Psoas muscle (tissue), 8 donors: ENCODE data around the gene CNN2. TPM values are rescaled to one million over a fixed set of nuclear protein-coding genes. Genes with fewer than 3 reads are reported as not detected.

Experiments
- ATAC-seq, 4 donors: fragments of 200-7000 bp; cut with Tn5 transposase; one replicate each; pipeline ENCODE4 v1.9.1; 2020; ENCODE audit warnings: moderate library complexity in 3 of 4, mild to moderate bottlenecking in 2 of 4
- DNase-seq, 2 donors: peaks; one replicate each; pipeline ENCODE4 v3.0.0-alpha.2; 2020
- H3K27ac ChIP-seq: fragments of 200-600 bp; one replicate; pipeline ENCODE4 v1.8.0; 2022
- H3K27me3 ChIP-seq, 3 donors: fragments of 200-600 bp in 1 of 3; one replicate each; pipeline versions ENCODE4 v1.6.1 to v1.8.0; 2013 to 2022; ENCODE audit warnings: low read length in 2 of 3, mild to moderate bottlenecking in 2 of 3, moderate library complexity in 1 of 3; ENCODE audit not compliant: insufficient read depth in 3 of 3
- H3K36me3 ChIP-seq, 2 donors: fragments of 200-600 bp in 1 of 2; one replicate each; pipeline versions ENCODE4 v1.6.1 to v1.8.0; 2013 to 2022; ENCODE audit warnings: low read depth in 1 of 2, mild to moderate bottlenecking in 1 of 2, moderate library complexity in 1 of 2; ENCODE audit not compliant: insufficient read depth in 1 of 2
- H3K4me1 ChIP-seq: fragments of 200-600 bp; one replicate; pipeline ENCODE4 v1.8.0; 2022
- H3K4me3 ChIP-seq: fragments of 200-600 bp; one replicate; pipeline ENCODE4 v1.8.0; 2022; ENCODE audit warnings: mild to moderate bottlenecking
- H3K9me3 ChIP-seq: fragments of 200-600 bp; one replicate; pipeline ENCODE4 v1.8.0; 2022
- WGBS, 3 donors: extraction: QIAGEN DNeasy Blood & Tissue Kit; methylation state at CpG; one replicate each; pipeline versions ENCODE4 v1.1.6 to v1.1.7; 2013; 5-methylcytosine and 5-hydroxymethylcytosine counted together
- intact Hi-C, 2 donors: fragments of 100-400 bp; cut with DNase I; formaldehyde crosslinking; loops; one replicate each; pipeline versions ENCODE4 v1.11.0 to v1.14.2; 2022
- polyA plus RNA-seq, 3 donors: library from polyadenylated mRNA; stranded (reverse); fragments of 200-250 nt; gene quantifications; one replicate each; pipeline ENCODE4 v1.2.3, GENCODE V29; 2013
- total RNA-seq, 4 donors: library from RNA; stranded (reverse); fragmentation: NEBNext Ultra II Directional in 2 of 4; extraction: Animal tissue kit (Norgen Biotek cat#: 25700) in 2 of 4; gene quantifications; one replicate each; pipeline versions ENCODE4 v1.2.1 to v1.2.4, GENCODE V29; 2021 to 2023
- TF ChIP-seq, protein P1 (sequence below): fragments of 200-600 bp; IDR thresholded peaks from one replicate; pipeline ENCODE4 v1.8.0; 2022; ENCODE audit warnings: antibody characterized with exemption
- donor health status: healthy with polysubstance abuse.
- donor health status: DM: no; HTN: no; CAD: no; lungs with moderate emphysema.
- donor health status: Bipolar disorder and iron deficiency.
- donor health status: healthy.
- donor health status: DM: yes; HTN: yes; CAD: no.
- donor health status: DM: no; HTN: no; CAD: no.
- donor health status: DM: no; HTN: no; CAD: no.
- donor health status: DM: yes; HTN: yes; CAD: no.

The CNN2 gene
- total and polyA plus RNA-seq, 7 donors: 1.7 to 9.5 (median 6.3) TPM

DNA sequence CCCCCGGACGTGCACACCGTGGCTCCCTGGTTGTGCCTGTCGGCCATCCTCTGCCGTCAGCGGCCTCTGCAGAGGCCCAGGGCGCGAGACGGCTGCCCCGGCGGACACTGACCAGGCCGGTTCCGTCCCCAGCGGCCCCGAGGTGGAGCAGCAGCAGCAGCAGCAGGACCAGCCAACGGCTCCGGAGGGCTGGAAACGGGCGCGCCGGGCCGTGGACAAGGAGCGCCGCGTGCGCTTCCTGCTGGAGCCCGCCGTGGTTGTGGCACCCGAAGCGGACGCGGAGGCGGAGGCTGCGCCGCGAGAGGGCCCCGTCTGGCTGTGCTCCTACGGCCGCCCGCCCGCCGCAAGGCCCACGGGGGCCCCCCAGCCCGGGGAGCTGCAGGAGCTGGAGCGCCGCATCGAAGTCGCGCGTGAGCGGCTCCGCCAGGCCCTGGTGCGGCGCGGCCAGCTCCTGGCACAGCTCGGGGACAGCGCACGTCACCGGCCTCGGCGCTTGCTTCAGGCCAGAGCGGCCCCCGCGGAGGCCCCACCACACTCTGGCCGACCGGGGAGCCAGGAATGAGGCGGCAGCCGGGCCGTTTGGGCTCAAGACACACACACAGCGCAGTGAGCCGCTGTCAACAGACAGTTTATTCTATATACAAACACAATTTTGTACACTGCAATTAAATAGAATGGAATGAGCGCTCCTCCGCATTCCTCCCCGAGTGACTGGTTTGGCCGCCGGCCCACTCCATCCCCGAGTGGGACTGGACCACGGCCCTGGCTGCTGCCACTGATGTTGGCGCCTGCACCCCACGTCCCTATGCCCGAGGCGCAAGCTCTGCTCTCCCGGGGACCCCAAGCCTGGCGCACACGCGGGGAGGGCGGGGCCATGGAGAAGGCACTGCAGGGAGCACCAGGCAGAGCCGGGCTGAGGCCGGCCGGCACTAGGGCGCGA lies 17.1 kb upstream of the CNN2 start:
- TF ChIP-seq, protein P1, sequence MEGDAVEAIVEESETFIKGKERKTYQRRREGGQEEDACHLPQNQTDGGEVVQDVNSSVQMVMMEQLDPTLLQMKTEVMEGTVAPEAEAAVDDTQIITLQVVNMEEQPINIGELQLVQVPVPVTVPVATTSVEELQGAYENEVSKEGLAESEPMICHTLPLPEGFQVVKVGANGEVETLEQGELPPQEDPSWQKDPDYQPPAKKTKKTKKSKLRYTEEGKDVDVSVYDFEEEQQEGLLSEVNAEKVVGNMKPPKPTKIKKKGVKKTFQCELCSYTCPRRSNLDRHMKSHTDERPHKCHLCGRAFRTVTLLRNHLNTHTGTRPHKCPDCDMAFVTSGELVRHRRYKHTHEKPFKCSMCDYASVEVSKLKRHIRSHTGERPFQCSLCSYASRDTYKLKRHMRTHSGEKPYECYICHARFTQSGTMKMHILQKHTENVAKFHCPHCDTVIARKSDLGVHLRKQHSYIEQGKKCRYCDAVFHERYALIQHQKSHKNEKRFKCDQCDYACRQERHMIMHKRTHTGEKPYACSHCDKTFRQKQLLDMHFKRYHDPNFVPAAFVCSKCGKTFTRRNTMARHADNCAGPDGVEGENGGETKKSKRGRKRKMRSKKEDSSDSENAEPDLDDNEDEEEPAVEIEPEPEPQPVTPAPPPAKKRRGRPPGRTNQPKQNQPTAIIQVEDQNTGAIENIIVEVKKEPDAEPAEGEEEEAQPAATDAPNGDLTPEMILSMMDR: no peak
- no peak overlapping the region for H3K27ac ChIP-seq
- DNase-seq (peak in 1 of 2 donors; percentile 64), ATAC-seq (peak in 1 of 4 donors; percentile 14)
- no peaks in the 10 kb centered on the region for H3K9me3 ChIP-seq
- WGBS, 3 donors: 84 to 86% (median 86%) methylated on average over 72 to 92 of the region's 92 CpGs
- H3K27me3 ChIP-seq: no peaks in the 10 kb centered on the region
- intact Hi-C loops: no loop called here
- no peak overlapping the region for H3K4me3 ChIP-seq
- H3K4me1 ChIP-seq: peaks cover 1% of the 10 kb centered on the region
- H3K36me3 ChIP-seq: peaks cover 13 to 58% of the 10 kb centered on the region in 2 donors

DNA sequence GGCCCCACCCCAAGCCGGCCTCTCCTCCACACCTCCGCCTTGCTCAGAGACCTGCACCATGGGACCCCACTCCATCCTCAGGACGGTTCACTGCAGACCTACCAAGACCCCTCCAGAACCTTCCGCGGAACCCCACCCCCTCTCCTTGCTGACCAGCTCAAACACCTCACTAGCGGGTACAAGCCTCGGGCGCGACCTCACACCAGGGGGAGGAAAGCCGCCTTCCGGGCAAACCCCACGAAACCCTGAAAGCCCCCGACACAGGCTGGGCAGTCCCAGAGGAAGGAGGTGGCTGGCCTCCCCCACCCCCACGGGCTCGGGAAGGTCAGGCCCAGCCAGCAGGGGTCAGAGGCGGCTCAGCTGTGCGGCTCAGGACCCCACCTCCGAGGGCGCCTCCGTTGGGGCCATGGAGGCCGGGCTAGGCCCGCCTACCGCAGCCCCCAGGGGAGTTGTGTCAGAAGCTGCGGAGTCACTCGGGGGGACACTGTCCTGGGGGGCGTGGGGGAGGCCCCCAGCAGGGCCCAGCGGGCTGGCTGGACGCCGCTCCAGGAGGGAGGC lies 16.3 kb upstream of the CNN2 start:
- H3K4me1 ChIP-seq: peaks cover 9% of the 10 kb centered on the region
- peaks cover 13 to 59% of the 10 kb centered on the region in 2 donors for H3K36me3 ChIP-seq
- no peak overlapping the region for H3K4me3 ChIP-seq
- TF ChIP-seq, protein P1: no peak
- H3K27me3 ChIP-seq: no peaks in the 10 kb centered on the region
- DNase-seq (peak in 1 of 2 donors; percentile 54), ATAC-seq (no peak)
- no peaks in the 10 kb centered on the region for H3K9me3 ChIP-seq
- H3K27ac ChIP-seq: no peak overlapping the region
- intact Hi-C loops: no loop called here
- 85 to 89% (median 86%) methylated on average over 26 to 29 of the region's 29 CpGs for WGBS, 3 donors

DNA sequence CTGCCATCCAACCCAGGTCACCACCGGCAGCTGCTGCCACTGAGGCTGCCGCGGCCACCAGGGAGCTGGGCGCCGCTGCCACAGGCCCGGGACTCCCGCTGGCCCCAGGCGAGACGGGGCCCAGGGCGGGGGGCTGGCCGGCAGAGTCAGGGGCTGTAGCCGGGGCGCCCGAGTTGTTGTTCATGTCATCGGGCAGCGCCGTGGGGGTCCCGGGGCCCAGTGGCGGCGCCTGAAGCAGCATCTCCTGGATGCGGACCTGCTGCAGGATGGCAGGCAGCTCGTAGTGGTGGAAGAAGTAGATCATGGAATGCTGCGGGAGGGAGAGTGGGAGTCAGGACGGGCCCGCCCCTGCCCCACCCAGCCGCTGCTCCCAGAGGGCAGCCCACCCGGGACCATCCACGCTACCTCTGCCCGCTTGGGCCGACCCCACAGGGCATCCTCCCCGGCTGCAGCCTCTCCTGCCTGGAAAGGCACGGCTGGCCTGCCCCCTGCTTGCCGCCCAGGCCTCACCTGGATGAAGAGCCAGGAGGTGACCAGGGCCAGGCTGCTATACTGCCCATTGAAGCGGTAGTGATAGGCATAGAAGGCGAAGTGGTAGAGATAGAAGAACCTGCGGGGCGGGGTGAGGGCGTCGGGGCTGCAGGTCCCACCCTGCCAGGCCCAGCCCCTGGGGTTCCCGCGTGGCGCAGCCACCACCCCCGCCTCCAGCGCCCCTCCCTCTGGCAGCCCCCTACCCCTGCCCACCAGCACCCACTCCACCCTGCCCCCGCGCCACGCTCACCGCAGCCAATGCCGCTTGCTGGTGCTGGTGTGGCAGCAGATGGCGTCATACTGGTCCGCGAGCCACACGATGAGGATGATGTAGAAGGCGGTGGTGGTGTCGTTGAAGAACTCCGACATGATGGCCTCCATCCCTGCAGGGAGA lies 15.6 kb upstream of the CNN2 start:
- H3K36me3 ChIP-seq: peaks cover 13 to 59% of the 10 kb centered on the region in 2 donors
- intact Hi-C loops: no loop called here
- no peak overlapping the region for H3K27ac ChIP-seq
- ATAC-seq (no peak), DNase-seq (peak in 1 of 2 donors; percentile 52)
- peaks cover 17% of the 10 kb centered on the region for H3K4me1 ChIP-seq
- TF ChIP-seq, protein P1: no peak
- no peak overlapping the region for H3K4me3 ChIP-seq
- WGBS, 3 donors: 91 to 93% (median 92%) methylated on average over 47 to 56 of the region's 56 CpGs
- H3K9me3 ChIP-seq: no peaks in the 10 kb centered on the region
- H3K27me3 ChIP-seq: no peaks in the 10 kb centered on the region

DNA sequence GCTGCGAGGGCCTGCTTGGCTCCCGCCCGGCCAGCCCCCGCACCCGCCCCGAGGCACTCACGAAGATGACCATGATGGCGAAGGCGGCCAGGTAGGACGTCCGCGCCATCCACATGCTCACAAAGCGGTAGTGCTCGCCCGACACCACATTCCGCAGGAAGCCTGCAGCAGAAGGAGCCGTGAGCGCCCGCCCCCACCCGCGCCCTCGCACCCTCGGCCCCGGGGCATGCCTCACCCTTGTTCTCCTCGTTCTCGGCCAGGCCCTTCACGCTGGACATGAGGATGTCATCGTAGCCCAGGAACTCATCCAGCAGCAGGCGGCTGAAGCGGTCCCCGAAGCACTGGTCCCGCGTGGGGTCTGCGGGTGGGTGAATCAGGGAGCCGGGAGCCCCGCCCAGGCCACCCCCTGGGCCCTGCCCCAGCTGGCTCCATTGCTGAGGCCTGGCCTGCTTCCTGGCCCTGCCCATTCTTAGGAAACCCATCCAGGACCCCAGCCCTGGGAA lies 14.5 kb upstream of the CNN2 start:
- Histone ChIP-seq H3K4me1 (peaks cover 27% of the 10 kb centered on the region), H3K27ac (no peak overlapping the region), H3K27me3 (no peaks in the 10 kb centered on the region), H3K4me3 (no peak overlapping the region), H3K36me3 (peaks cover 13 to 59% of the 10 kb centered on the region in 2 donors), H3K9me3 (no peaks in the 10 kb centered on the region)
- DNase-seq: no peak
- 88 to 95% (median 90%) methylated on average over 31 to 36 of the region's 36 CpGs for WGBS, 3 donors
- TF ChIP-seq, protein P1: no peak
- intact Hi-C loops: no loop called here
- ATAC-seq: no peak
